Lung (tissue), 12 donors: ENCODE data around the gene CEBPB. TPM values are rescaled to one million over a fixed set of nuclear protein-coding genes. Genes with fewer than 3 reads are reported as not detected.

Source experiments
- ATAC-seq: fragments of 200-7000 bp; cut with Tn5 transposase; one replicate; pipeline ENCODE4 v1.9.1; 2020; ENCODE audit warnings: moderate number of reproducible peaks; ENCODE audit not compliant: insufficient read depth, low FRiP score
- DNase-seq, 3 donors: peaks; one replicate each; pipeline ENCODE4 v3.0.0-alpha.2; 2013 to 2017
- H3K27ac ChIP-seq, 2 donors: one replicate each; pipeline ENCODE4 v1.5.1; 2013; ENCODE audit warnings: mild to moderate bottlenecking in 2 of 2, moderate library complexity in 2 of 2, control low read depth in 1 of 2, inconsistent platforms in 1 of 2, low read depth in 1 of 2, low read length in 1 of 2
- H3K27me3 ChIP-seq, 3 donors: one replicate each; pipeline ENCODE4 v1.5.1; 2013; ENCODE audit warnings: low read length in 2 of 3; ENCODE audit not compliant: control insufficient read depth in 3 of 3, insufficient read depth in 3 of 3
- H3K36me3 ChIP-seq, 4 donors: one replicate each; pipeline ENCODE4 v1.5.1; 2013; ENCODE audit warnings: low read length in 4 of 4, mild to moderate bottlenecking in 1 of 4, moderate library complexity in 1 of 4; ENCODE audit not compliant: control insufficient read depth in 4 of 4, insufficient read depth in 4 of 4
- H3K4me1 ChIP-seq, 5 donors: one replicate each; pipeline ENCODE4 v1.5.1; 2013; ENCODE audit warnings: low read length in 5 of 5, mild to moderate bottlenecking in 2 of 5, moderate library complexity in 1 of 5; ENCODE audit not compliant: control insufficient read depth in 5 of 5, insufficient read depth in 5 of 5
- H3K4me3 ChIP-seq: one replicate; pipeline ENCODE4 v1.5.1; 2013; ENCODE audit warnings: mild to moderate bottlenecking, control low read depth, moderate library complexity
- H3K9ac ChIP-seq, 2 donors: one replicate each; pipeline ENCODE4 v1.5.1; 2013; ENCODE audit warnings: low read length in 2 of 2, control low read depth in 1 of 2; ENCODE audit not compliant: insufficient read depth in 1 of 2
- H3K9me3 ChIP-seq, 4 donors: one replicate each; pipeline ENCODE4 v1.5.1; 2013; ENCODE audit warnings: low read length in 3 of 4, mild to moderate bottlenecking in 1 of 4, moderate library complexity in 1 of 4; ENCODE audit not compliant: control insufficient read depth in 4 of 4, insufficient read depth in 3 of 4
- CTCF ChIP-seq: IDR thresholded peaks from 2 replicates; pipeline ENCODE4 v1.5.1; 2012; ENCODE audit warnings: mild to moderate bottlenecking; ENCODE audit errors: control extremely low read depth, extremely low read depth
- WGBS, 2 donors: extraction: QIAGEN DNeasy Blood & Tissue Kit; methylation state at CpG; one replicate each; pipeline ENCODE4 v1.1.7; 2013; 5-methylcytosine and 5-hydroxymethylcytosine counted together
- polyA plus RNA-seq, 2 donors: library from polyadenylated mRNA; stranded (reverse); fragments of 200-250 nt; gene quantifications; one replicate each; pipeline ENCODE4 v1.2.1, GENCODE V29; 2013
- total RNA-seq, 2 donors: library from RNA; depleted of rRNA in 1 of 2; stranded (reverse); fragments of >200 nt in 1 of 2; gene quantifications; one replicate each; pipeline ENCODE4 v1.2.1, GENCODE V29; 2014 to 2021
- donor health status: control.
- donor health status: control.
- donor health status: Bipolar disorder and iron deficiency.
- donor health status: healthy.
- donor health status: DM: yes; HTN: yes; CAD: no.

The CEBPB gene
- total and polyA plus RNA-seq, 4 donors = 53.2 to 296 (median 124) TPM

GRCh38 chr20:50196248-50196647 lies 5.6 kb downstream of the CEBPB start:
- Histone ChIP-seq H3K36me3 (peaks cover 0 to 44% (median 20%) of the 10 kb centered on the region in 4 donors), H3K4me3 (no peak overlapping the region), H3K27ac (no peak overlapping the region), H3K9ac (no peak overlapping the region), H3K9me3 (no peaks in the 10 kb centered on the region), H3K4me1 (peaks cover 0 to 28% (median 10%) of the 10 kb centered on the region in 5 donors), H3K27me3 (no peaks in the 10 kb centered on the region)
- DNase-seq = no peak
- TF ChIP-seq CTCF = no peak
- WGBS, 2 donors = 87 to 91% methylated on average over 4 of the region's 4 CpGs
- no peak for ATAC-seq

- 85 to 88% methylated on average over 6 of the region's 6 CpGs for WGBS, 2 donors
- H3K9ac ChIP-seq = no peak overlapping the region
Observed at GRCh38 chr20:50196896-50197295, 6.3 kb downstream of the CEBPB start.

GRCh38 chr20:50197463-50198179 lies 7.0 kb downstream of the CEBPB start:
- peaks cover 0 to 32% (median 20%) of the 10 kb centered on the region in 4 donors for H3K36me3 ChIP-seq
- no peaks in the 10 kb centered on the region for H3K9me3 ChIP-seq
- ATAC-seq (no peak), DNase-seq (no peak)
- H3K27me3 ChIP-seq = no peaks in the 10 kb centered on the region
- no peak overlapping the region for H3K9ac ChIP-seq
- peak overlapping the region in 1 of 2 donors; percentile 37 for H3K27ac ChIP-seq
- H3K4me3 ChIP-seq = no peak overlapping the region
- no peak for TF ChIP-seq CTCF
- 81 to 83% methylated on average over 9 to 10 of the region's 10 CpGs for WGBS, 2 donors
- H3K4me1 ChIP-seq = peaks cover 0 to 28% (median 10%) of the 10 kb centered on the region in 5 donors

More at GRCh38 chr20:50196896-50197295, 6.3 kb downstream of the CEBPB start:
- TF ChIP-seq CTCF = no peak
- no peak overlapping the region for H3K4me3 ChIP-seq
- H3K4me1 ChIP-seq = peaks cover 0 to 28% (median 10%) of the 10 kb centered on the region in 5 donors
- no peaks in the 10 kb centered on the region for H3K9me3 ChIP-seq
- H3K27ac ChIP-seq = peak overlapping the region in 1 of 2 donors; percentile 10
- no peak for DNase-seq
- no peaks in the 10 kb centered on the region for H3K27me3 ChIP-seq
- peaks cover 0 to 37% (median 20%) of the 10 kb centered on the region in 4 donors for H3K36me3 ChIP-seq
- no peak for ATAC-seq
